Choroid plexus epithelial cell (primary cell): ENCODE data around the gene ARRB1.

Experiments
- DNase-seq: peaks from one replicate; pipeline ENCODE4 v3.0.0-alpha.2; 2010; ENCODE audit warnings: low read depth
- H3K4me3 ChIP-seq: 2 replicates; pipeline ENCODE4 v1.5.1; 2011; ENCODE audit warnings: low read depth, mild to moderate bottlenecking, control low read depth, low read length, moderate library complexity
- TF ChIP-seq, protein P1 (sequence below): conservative IDR thresholded peaks from 2 replicates; pipeline ENCODE4 v1.5.1; 2011; ENCODE audit warnings: low read depth, mild to moderate bottlenecking, control low read depth, inconsistent platforms, low read length, moderate library complexity

Gene ARRB1

DNA sequence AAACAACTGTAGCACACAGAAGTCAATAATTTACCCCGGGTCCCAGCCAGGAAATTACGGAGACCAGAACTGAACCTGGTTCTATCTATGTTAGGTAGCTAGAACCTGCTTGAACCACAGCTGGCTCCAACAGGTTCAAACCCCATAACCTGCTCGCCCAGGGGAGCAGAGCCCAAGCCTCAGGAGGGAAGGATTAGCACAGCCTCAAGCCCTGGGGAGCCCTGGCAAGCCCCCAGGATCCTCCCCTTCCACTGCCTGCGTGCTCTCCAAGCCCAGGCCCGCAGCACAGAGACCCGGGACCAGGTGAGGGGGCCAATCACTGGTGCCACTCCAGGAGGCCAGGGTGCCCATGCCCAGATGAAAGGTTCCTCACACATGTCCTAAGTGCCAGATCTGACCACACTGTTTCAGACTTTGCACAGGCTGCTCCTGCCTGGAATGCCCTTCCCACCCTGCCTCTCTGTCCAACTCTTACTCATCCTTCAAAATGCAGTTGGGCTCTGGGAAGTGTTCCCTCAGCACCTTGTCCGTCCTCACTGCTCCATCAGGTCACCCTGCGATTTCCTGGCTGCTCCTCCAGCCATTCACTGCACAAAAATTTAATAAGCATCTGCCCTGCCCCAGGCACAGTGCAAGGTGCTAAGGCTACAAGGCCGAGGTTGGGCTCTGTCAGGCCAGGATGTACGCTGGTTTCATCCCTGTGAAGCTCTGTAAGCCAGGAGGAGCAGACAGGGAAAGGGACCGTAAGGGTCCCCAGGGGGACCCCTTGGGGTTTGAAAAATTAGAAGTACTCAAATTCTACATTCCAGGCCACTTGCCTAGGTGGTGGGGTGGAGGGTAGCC, 32.2 kb downstream of the ARRB1 start:
- no peak for DNase-seq
- TF ChIP-seq, protein P1, sequence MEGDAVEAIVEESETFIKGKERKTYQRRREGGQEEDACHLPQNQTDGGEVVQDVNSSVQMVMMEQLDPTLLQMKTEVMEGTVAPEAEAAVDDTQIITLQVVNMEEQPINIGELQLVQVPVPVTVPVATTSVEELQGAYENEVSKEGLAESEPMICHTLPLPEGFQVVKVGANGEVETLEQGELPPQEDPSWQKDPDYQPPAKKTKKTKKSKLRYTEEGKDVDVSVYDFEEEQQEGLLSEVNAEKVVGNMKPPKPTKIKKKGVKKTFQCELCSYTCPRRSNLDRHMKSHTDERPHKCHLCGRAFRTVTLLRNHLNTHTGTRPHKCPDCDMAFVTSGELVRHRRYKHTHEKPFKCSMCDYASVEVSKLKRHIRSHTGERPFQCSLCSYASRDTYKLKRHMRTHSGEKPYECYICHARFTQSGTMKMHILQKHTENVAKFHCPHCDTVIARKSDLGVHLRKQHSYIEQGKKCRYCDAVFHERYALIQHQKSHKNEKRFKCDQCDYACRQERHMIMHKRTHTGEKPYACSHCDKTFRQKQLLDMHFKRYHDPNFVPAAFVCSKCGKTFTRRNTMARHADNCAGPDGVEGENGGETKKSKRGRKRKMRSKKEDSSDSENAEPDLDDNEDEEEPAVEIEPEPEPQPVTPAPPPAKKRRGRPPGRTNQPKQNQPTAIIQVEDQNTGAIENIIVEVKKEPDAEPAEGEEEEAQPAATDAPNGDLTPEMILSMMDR: no peak
- H3K4me3 ChIP-seq: no peak overlapping the region

DNA sequence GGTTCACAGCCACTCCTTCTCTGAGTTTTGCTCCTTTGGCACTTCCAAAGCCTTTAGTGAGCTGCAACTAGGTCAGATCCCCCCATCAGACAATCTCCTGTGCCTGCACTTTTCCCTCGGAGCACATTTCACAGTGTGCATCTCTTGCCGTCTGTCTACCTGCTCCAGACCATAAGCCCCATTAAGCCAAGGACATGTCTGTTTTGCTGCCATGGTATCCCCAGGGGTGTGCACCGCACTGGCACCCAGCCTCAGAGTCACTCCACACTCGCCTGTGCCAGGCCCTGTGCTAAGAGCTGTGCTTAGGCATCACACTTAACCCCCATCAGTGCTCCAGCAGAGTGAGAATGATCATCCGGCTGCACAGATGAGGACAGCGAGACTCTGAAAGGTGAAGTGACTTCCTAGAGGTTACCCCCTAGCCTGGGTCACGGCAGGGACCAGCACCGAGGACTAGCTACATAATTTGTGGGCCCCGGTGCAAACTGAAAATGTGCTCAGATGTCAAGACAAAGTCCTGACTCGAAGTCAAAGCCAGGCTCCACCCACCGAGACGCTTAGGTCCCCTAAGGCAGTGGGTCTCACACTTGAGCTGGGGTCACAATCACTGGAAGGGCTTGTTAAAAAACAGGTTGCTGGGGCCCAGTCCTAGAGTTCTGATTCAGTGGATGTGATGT, 33.9 kb downstream of the ARRB1 start:
- TF ChIP-seq, protein P1: no peak
- H3K4me3 ChIP-seq: no peak overlapping the region
- no peak for DNase-seq

DNA sequence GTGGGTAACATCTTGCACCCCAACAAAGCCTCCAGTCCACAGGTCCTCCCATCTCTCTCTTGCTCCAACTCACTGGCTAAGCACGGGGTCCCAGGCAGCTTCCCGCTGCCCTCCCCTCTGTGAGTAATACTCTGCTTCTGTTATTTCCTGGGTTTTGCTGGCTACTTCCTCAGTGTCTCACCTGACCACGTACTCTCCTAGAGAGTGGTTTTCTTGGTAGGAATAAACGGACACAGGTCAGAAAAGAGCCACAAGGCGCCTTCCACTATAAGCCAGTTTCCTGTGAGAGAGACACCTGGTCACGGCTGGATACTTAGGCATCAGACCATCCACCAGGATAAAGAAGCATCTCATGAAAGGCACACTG, 36.0 kb downstream of the ARRB1 start:
- TF ChIP-seq, protein P1: no peak
- no peak overlapping the region for H3K4me3 ChIP-seq
- DNase-seq: no peak

DNA sequence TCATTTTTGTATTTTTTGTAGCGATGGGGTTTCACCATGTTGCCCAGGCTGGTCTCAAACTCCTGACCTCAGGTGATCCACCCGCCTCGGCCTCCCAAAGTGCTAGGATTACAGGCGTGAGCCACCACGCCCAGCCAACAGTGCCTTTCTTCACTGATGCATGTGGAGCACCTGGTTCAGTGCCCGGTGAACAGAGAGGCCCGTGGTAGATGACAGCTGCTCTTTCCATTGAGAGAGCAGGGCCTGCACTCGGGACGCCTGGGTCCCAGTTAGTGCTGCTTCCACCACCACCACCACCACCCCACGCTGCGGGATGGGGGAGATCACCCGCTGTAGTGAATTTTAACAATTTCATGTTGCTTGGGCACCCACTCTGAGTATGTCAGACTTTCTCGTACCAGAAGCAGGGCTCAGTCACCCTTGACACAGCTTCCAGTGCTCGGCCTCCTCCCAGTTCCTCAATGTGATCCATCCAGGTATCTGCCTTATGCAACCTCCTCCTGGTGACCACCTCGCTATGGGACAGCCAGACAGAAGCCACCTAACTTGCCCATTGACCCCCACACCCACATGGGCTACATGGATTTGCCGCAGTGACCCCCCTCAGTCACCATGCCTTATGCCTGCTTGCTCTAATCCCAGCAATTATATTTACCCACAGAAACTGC, 36.6 kb downstream of the ARRB1 start:
- TF ChIP-seq, protein P1: no peak
- DNase-seq: no peak
- H3K4me3 ChIP-seq: no peak overlapping the region

DNA sequence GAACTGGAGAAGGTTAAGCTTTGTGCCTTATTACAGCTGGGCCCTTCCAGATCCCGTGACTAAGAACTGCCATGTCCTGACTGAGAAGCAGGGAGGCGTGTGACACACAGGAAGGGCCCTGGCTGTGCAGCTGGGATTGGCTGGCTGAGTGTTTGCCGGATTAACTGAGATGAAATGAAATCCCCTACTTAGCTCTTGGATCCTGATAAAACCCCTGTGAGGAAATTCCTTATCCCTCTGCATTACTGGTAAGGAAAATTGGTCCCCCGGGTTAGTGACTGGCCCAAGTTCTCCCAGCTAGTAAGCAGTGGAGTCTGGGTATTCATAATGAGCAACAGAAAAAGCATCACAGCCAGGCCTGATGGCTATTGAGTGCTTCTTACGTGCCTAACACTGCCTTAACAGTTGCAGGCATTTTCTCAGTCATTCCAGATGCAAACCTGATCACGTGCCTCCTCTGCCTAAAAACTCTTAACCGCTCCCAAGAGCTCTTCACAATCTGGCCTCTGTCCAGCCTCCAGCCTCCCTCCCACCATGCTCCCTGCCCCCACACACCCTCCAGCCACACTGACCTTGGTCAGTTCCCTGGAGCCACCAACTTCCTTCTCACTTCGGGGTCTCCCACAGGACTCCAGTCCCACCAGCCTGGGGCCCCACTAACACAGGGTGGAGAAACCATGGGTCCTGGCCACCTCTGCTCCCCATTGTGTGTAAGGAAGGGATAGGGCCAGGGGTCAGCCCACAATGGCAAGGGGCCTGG, 37.8 kb downstream of the ARRB1 start:
- peak; percentile 78 for DNase-seq
- TF ChIP-seq, protein P1: no peak
- H3K4me3 ChIP-seq: no peak overlapping the region

- TF ChIP-seq, protein P1: no peak
- no peak overlapping the region for H3K4me3 ChIP-seq
- DNase-seq: no peak
Observed at GRCh38 chr11:75312346-75312745, 39.1 kb downstream of the ARRB1 start.
